WI38 (cell line): ENCODE results near the gene FMO4.
"Not testable (repeated sequence)": the region's sequence is repeated elsewhere in the genome, so short reads cannot be mapped to it uniquely, and the experiment has no call there.

Source experiments
- H3K4me3 ChIP-seq: 2 replicates; pipeline ENCODE4 v1.5.1; 2011; ENCODE audit warnings: low read depth, mild to moderate bottlenecking, control low read depth, low read length
- TF ChIP-seq, protein P1 (sequence below): IDR thresholded peaks from 2 replicates; pipeline ENCODE4 v1.5.1; 2012; ENCODE audit warnings: low read depth, mild to moderate bottlenecking, control low read depth, low read length

The FMO4 gene

DNA sequence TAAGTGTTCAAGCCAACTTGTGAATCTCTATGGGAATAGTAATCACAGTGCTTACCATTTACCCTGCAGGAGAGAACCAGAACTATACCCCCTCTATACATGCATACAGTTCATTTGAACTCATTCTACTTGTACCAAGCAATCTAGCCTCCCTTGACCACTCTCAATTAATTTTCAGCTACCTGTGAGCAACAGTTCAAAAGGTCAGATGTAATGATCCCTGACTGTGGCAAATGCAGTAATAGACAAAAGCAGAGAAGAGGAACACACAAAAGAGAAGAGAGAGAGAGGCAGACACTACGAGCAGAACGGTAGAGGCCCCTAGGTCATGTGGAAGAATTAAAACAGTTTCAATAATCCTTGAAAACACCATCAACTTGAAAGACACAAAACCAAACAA, 52.8 kb downstream of the FMO4 start:
- H3K4me3 ChIP-seq = no peak overlapping the region
- TF ChIP-seq, protein P1, sequence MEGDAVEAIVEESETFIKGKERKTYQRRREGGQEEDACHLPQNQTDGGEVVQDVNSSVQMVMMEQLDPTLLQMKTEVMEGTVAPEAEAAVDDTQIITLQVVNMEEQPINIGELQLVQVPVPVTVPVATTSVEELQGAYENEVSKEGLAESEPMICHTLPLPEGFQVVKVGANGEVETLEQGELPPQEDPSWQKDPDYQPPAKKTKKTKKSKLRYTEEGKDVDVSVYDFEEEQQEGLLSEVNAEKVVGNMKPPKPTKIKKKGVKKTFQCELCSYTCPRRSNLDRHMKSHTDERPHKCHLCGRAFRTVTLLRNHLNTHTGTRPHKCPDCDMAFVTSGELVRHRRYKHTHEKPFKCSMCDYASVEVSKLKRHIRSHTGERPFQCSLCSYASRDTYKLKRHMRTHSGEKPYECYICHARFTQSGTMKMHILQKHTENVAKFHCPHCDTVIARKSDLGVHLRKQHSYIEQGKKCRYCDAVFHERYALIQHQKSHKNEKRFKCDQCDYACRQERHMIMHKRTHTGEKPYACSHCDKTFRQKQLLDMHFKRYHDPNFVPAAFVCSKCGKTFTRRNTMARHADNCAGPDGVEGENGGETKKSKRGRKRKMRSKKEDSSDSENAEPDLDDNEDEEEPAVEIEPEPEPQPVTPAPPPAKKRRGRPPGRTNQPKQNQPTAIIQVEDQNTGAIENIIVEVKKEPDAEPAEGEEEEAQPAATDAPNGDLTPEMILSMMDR = no peak

DNA sequence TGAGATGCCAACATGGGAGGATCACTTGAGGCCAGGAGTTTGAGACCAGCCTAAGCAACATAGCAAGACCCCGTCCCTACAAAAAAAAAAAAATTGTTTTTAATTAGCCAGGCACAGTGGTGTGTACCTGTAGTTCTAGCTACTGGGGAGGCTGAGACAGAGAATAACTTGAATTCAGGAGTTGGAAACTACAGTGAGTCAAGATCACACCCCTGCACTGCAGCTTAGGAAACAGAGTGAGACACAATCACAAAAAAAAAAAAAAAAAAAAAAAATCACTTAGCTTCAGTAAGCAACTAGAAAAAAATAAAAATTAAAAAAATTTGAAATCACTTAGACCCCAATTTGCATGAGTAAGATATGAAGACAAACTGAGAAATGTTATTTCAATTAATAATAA, 53.5 kb downstream of the FMO4 start:
- TF ChIP-seq, protein P1 = no peak
- no peak overlapping the region for H3K4me3 ChIP-seq

DNA sequence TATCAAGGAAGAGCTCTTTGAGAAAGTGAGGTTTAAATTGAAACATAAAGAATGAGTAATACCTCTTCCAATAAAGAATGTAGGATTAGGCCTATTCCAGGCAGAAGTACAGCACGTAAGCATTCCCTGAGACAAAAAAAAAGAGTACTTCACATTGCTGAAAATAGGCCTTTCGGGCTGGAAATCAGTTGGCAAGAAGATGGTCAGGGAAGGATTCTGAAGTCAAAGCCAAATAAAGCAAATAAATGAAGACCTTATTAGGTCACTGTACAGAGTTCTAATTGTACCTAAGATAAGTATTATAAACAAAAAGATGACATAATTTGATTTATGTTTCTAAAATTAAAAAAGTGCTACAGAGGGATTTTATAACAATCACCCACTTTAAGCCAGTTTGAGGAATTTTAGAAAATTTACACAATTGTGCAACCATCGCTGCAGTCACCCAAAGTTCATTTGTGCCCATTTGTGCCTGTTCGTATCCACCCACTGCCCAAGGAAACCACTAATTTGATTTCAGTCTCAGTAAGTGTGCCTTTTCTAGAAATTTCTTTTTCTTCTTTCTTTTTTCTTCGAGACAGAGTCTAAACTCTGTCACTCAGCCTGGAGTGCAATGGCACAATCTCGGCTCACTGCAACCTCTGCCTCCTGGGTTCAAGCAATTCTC, 58.6 kb downstream of the FMO4 start:
- TF ChIP-seq, protein P1 = no peak
- H3K4me3 ChIP-seq = no peak overlapping the region

DNA sequence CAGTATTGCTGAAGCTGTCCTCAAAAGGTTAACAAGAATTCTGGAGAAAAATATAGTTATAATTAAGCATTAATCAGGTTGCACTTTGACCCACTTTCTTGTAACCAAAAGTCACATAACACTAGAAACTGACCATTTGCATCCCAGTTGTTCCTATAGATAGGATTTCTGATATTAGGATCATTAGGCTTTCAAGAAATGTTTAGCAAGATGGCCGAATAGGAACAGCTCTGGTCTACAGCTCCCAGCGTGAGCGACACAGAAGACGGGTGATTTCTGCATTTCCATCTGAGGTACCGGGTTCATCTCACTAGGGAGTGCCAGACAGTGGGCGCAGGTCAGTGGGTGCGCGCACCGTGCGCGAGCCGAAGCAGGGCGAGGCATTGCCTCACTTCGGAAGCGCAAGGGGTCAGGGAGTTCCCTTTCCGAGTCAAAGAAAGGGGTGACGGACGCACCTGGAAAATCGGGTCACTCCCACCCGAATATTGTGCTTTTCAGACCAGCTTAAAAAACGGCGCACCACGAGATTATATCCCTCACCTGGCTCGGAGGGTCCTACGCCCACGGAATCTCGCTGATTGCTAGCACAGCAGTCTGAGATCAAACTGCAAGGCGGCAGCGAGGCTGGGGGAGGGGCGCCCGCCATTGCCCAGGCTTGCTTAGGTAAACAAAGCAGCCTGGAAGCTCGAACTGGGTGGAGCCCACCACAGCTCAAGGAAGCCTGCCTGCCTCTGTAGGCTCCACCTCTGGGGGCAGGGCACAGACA, 59.6 kb downstream of the FMO4 start:
- not testable (repeated sequence) for H3K4me3 ChIP-seq

DNA sequence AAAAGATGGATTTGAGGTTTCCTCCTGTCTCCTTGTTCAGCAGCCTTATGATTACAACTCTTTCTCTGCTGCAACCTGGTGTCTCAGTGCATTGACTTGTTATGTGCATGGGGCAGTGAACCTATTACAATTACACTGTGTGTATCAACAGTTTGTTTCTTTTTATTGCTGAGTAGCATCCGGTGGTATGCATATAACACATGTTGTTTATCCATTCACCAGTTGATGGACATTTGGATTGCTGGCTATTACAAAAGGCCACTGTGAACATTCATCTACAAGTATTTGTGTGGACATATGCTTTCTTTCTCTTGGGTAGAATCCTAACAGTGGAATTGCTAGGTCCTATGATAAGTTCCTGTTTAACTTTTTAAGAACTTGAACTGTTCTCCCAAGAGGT, 65.9 kb downstream of the FMO4 start:
- no peak overlapping the region for H3K4me3 ChIP-seq
- TF ChIP-seq, protein P1 = no peak

DNA sequence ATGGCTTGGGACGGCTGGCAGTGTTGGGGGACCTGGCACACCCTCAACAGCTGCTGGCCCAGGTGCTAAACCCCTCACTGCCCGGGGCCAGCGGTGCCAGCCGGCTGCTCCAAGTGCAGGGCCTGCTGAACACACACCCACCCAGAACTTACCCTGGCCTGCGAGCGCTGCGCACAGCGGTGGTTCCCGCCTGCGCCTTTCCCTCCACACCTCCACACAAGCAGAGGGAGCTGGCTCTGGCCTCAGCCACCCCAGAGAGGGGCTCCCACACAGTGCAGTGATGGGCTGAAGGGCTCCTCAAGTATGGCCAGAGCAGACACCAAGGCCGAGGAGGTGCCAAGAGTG, 67.9 kb downstream of the FMO4 start:
- TF ChIP-seq, protein P1 = no peak
- no peak overlapping the region for H3K4me3 ChIP-seq

DNA sequence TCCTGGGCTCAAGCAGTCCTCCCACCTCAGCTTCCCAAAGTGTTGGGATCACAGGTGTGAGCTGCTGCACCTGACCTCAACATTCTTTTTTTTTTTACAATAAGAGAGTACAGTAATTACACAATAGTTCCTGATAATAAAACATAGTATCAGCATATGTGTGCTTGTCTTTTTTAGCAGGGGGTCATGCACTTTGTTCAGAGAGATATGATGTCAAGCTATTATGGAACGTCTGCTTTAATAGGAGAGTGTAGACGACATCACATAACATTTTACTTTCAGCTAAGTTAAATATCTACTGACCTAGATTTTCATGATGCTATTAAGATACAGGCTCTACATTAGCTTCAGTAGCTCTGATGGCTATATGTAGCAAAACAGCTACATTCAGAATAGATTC, 70.5 kb downstream of the FMO4 start:
- no peak overlapping the region for H3K4me3 ChIP-seq

More for the DNA sequence above, 70.5 kb downstream of the FMO4 start:
- TF ChIP-seq, protein P1 = no peak
